ENCODE results near the gene SEC11A.

Gene SEC11A

DNA sequence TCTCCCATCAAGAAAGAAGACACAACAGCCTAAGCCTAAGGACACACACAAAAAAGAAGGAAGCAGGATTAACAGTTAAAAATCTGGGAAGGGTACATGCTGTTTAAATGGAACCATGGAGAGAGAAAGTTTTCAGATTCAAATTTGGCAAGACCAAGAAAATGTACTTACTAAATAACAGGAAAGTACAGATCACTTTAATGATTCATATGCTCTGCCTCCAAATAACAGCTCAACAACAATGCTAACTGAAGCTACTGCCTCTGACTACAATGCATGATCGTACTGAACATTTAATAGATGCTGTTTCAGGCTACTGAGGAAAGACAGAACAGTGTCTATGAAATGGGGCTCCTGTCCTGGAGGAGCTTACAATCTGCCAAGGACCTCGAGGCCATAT, 49.6 kb downstream of the SEC11A start:
- TF ChIP-seq TAF1 (IDR thresholded peaks at IDR 0.05; ENCODE audit: borderline replicate concordance, low read depth, low read length): no peak
- no peak for TF ChIP-seq POLR2A (IDR thresholded peaks at IDR 0.05; ENCODE audit: low read depth, low read length)
- TF ChIP-seq POLR2AphosphoS5 (IDR thresholded peaks at IDR 0.05; ENCODE audit: low read depth, low read length): no peak
- FAIRE-seq (no peak), DNase-seq (ENCODE audit: insufficient read length) (no peak)

DNA sequence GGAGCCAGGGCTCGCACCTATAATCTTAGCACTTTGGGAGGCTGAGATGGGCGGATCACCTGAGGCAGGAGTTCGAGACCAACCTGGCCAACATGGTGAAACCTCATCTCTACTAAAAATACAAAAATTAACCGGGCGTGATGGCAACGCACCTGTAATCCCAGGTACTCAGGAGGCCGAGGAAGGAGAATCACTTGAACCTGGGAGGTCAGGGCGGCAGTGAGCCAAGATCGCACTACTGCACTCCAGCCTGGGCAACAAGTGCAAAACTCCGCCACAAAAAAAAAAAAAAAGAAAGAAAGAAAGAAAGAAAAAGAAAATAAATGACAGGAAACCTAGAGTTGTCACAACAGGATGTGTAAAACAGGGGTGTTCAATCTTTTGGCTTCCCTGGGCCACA, 54.9 kb downstream of the SEC11A start:
- TF ChIP-seq POLR2A (IDR thresholded peaks at IDR 0.05; ENCODE audit: low read depth, low read length) (no peak), TAF1 (IDR thresholded peaks at IDR 0.05; ENCODE audit: borderline replicate concordance, low read depth, low read length) (no peak), POLR2AphosphoS5 (IDR thresholded peaks at IDR 0.05; ENCODE audit: low read depth, low read length) (no peak)
- FAIRE-seq (no peak), DNase-seq (ENCODE audit: insufficient read length) (no peak)

DNA sequence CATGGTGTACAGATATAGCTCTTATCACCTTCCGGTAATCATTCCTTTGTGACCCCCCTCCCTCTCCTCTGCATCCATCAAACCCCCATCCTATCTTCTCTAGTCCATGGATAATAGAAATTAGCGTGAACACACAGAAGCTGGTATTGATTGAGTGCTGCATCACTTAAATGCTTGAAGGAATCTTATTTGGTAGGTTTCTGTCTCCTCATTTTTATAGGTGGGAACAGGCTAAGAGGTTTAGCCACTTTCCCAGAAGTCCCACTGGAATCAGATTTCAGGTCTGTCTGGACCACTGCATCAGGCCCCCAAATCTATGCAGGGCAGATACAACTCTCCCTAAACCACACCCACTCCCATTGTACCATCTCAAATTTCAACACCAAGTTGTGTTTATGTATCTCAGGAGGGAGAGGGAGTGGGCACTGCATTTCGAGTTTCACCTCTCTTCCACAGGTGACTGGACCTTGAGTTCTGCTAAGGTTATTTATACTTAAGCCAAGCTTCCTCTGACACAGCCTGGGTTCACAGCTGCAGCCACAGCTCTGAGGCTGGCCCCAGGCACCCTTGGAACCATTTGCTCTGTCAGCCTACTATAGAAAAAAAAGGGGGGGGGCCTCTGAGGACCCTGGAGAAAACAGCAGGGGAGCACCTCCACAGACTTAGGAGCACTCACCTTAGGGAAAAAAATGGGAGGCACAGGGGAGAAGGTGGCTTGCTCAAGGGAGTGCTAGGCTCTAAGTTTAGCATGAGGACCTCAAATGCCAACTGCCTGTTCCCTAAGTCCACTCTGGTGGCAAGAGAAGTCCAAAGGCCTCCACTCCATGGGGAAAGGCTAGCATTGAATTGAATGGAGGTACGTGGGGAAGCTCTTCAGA, 55.8 kb downstream of the SEC11A start:
- no peak for FAIRE-seq
- TF ChIP-seq POLR2A (IDR thresholded peaks at IDR 0.05; ENCODE audit: low read depth, low read length) (no peak), TAF1 (IDR thresholded peaks at IDR 0.05; ENCODE audit: borderline replicate concordance, low read depth, low read length) (no peak), POLR2AphosphoS5 (IDR thresholded peaks at IDR 0.05; ENCODE audit: low read depth, low read length) (no peak)
- no peak for DNase-seq (ENCODE audit: insufficient read length)

DNA sequence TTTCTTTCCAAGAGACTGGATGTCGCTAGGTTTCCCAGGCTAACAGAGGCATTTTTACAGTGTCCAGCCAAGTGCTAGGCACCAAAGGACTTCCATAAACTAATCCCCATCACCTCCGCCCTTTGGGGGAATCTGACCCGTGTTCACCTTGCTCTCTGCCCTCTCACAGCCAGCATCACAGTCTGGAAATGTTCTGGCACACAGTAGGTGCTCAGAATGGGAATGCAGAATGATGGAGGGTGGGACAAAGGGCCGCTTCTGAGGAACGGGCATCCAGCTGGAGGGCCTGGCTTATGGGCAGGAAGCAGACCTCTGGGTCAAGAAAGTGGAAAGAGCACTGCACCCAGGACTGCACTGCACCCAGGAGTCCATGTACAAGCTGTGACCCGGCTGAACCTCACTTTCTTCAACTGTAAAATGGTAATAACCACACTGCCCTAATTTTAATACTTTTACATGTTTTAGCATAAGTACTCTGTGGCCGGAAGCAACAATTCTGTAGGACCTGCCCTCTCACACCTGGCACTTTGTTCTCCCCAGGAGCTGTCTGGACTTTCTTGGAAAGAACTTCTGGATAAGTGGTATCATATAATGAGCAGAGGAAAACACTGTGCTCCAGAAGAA, 57.0 kb downstream of the SEC11A start:
- TF ChIP-seq POLR2A (IDR thresholded peaks at IDR 0.05; ENCODE audit: low read depth, low read length): no peak
- no peak for TF ChIP-seq POLR2AphosphoS5 (IDR thresholded peaks at IDR 0.05; ENCODE audit: low read depth, low read length)
- TF ChIP-seq TAF1 (IDR thresholded peaks at IDR 0.05; ENCODE audit: borderline replicate concordance, low read depth, low read length): no peak
- FAIRE-seq (peak; percentile 51), DNase-seq (ENCODE audit: insufficient read length) (no peak)

DNA sequence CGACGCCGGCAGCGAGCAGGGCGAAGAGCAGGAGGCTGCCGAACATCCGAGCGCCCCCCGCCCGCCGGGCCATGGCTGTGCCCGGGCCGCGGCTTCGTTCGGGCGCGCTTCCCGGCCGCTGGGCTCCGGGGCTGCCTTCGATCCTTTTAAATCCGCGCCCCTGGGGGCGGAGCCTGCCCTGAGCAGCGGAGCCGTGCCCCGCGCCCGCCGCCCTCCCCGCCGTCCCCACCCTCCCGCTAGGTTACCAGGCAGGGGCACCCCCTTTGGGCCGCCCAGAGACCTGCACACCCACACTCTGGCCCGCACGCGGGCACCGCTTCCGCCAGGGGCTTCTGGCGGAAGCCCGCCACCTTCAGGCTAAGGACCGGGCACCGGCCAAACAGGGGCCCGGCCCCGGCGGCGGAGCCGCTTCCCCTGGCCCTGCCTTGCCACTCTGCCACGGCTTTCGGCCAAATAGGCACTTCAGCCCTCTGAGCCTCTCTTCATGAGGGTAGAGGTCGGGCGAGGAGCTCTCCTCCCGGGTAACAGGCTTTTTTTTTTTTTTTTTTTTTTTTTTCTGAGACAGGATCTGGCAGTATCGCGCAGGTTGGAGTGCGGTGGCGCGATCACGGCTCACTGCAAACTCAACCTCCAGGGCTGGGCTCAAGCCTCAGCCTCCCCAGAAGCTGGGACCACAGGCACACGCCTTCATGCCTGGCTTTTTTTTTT, 57.7 kb downstream of the SEC11A start, which contains the start of gene NMB:
Gene NMB (minus strand): TSS at position 120 of the 708 bp plus-strand sequence. CDS start 47 bp downstream, at position 73.
- peak; percentile 61 for FAIRE-seq
- TF ChIP-seq POLR2AphosphoS5 (IDR thresholded peaks at IDR 0.05; ENCODE audit: low read depth, low read length) (0 out of 2 replicates have a peak, but pooled peaks have one; percentile 18), TAF1 (IDR thresholded peaks at IDR 0.05; ENCODE audit: borderline replicate concordance, low read depth, low read length) (no peak), POLR2A (IDR thresholded peaks at IDR 0.05; ENCODE audit: low read depth, low read length) (peak; percentile 67)
- DNase-seq (ENCODE audit: insufficient read length): peak; percentile 84

DNA sequence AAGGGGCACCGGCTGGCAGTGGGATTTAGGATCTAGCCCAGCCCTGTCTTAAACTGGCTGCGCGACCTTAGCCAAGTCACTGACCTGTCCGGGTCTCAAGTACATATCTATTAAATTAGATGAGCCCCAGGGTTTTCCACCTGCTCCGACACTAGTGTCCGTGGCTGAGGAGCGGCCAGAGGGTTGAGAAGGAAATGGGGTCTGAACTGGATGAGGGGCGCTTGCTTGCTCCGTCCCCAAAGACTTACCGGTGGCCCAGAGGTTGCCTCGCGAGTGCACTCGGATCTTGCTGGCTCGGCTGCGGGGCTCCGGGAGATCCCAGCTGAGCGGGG, 58.2 kb downstream of the SEC11A start:
- FAIRE-seq (peak; percentile 69), DNase-seq (ENCODE audit: insufficient read length) (no peak)

DNA sequence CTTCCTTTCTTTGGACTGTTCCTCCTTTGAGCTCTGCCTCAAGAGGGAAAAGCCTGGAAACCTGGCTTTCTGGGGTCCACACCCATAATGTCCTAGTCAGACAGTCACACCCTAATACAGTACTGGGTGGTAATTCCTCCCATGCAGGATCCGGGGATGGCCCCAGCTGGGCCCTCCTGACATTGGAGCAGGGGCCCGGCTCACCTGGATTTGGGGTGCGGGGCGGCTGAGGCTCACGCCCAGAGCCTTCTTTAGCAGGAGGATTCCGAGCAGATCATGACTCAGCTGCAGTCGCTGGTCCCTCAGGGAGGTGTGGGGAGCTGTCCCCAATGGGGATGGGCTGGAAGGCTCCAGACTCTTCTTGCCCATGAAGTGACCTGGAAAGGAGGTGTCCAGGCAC, 59.0 kb downstream of the SEC11A start:
- DNase-seq (ENCODE audit: insufficient read length) (no peak), FAIRE-seq (no peak)
- TF ChIP-seq TAF1 (IDR thresholded peaks at IDR 0.05; ENCODE audit: borderline replicate concordance, low read depth, low read length) (no peak), POLR2AphosphoS5 (IDR thresholded peaks at IDR 0.05; ENCODE audit: low read depth, low read length) (no peak), POLR2A (IDR thresholded peaks at IDR 0.05; ENCODE audit: low read depth, low read length) (no peak)

More for the DNA sequence above, 58.2 kb downstream of the SEC11A start:
- no peak for TF ChIP-seq POLR2AphosphoS5 (IDR thresholded peaks at IDR 0.05; ENCODE audit: low read depth, low read length)
- no peak for TF ChIP-seq TAF1 (IDR thresholded peaks at IDR 0.05; ENCODE audit: borderline replicate concordance, low read depth, low read length)
- no peak for TF ChIP-seq POLR2A (IDR thresholded peaks at IDR 0.05; ENCODE audit: low read depth, low read length)

DNA sequence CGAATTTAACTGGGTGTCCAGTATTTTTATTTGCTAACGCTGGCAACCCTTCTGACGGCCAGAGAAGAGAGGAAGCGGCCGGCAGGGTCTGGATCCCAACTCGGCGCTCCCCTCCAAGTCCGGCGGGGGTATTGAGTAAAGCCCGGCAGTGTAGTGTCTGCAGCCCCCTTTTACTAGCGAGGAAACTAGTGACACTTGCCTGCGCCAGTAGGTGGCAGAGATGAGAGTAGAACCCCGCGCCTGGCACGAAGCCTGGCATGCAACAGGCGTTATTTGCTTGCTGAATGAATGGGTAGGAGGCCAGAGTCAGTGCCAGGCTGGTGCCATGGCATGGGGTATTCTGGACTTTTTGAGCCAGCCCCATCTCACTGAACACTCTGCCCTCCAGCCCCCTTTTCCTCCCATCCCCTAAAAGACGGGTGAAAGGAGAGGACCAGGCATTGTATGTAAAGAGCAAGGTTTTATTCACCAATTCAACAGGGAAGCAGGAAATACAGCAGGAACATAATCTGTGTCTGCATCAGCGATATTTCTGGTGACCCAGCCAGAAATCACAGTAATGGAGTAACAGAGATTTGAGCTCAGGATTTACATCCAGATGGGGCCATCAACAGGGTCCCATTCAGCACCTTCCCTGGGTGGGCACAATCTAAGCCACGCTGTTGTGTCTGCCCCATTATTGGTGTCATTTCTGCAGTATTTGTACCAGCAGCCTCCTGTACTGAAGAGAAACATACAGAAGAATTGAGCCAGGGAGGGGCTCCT, 61.1 kb downstream of the SEC11A start:
- FAIRE-seq: no peak
- DNase-seq (ENCODE audit: insufficient read length): no peak
- no peak for TF ChIP-seq TAF1 (IDR thresholded peaks at IDR 0.05; ENCODE audit: borderline replicate concordance, low read depth, low read length)
- TF ChIP-seq POLR2AphosphoS5 (IDR thresholded peaks at IDR 0.05; ENCODE audit: low read depth, low read length): no peak
- TF ChIP-seq POLR2A (IDR thresholded peaks at IDR 0.05; ENCODE audit: low read depth, low read length): no peak

DNA sequence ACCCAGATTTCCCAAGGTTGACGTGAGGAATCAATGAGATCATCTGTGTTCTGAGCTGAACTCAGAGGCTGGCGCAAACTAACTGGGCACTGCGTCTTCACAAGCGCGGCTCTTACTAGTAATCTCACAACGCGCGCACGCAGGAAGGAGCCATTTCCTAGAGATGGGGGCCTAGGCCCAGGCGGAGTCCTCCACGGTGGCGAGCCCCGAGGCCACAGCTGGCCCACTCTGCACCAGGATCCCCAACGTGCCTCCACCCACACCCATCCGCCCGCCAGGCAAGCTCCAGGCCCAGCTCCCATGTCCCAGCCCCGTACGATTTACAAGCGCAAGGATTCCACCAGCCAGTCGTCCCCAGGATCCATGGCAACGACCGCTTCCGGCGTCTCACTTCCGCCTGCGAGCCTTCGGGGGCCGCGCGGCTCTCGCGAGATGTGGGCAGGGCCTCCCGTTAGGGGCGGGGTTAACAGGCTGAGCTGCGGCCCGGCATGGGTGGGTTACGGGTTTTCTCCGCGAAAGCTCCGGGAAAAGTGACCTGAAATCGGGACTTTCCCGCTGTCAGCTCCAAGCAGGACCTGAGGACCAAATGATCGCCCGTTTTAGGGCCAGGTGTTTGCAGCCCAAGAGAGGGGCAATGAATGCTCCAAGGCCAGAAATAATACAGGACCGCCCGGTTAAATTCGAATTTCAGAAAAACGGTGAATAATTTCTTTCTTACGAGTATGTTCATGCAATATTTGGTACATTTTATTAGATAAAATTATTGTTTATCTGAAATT, 61.8 kb downstream of the SEC11A start, which contains the start of gene WDR73:
Gene WDR73 (minus strand): TSS at position 374 of the 779 bp plus-strand sequence. CDS start 9 bp downstream, at position 365.
- FAIRE-seq (peak; percentile 93), DNase-seq (ENCODE audit: insufficient read length) (peak; percentile 86)
- TF ChIP-seq TAF1 (IDR thresholded peaks at IDR 0.05; ENCODE audit: borderline replicate concordance, low read depth, low read length): no peak
- peak; percentile 64; the same call in 1 of the 2 replicates for TF ChIP-seq POLR2A (IDR thresholded peaks at IDR 0.05; ENCODE audit: low read depth, low read length)
- TF ChIP-seq POLR2AphosphoS5 (IDR thresholded peaks at IDR 0.05; ENCODE audit: low read depth, low read length): peak; percentile 74

DNA sequence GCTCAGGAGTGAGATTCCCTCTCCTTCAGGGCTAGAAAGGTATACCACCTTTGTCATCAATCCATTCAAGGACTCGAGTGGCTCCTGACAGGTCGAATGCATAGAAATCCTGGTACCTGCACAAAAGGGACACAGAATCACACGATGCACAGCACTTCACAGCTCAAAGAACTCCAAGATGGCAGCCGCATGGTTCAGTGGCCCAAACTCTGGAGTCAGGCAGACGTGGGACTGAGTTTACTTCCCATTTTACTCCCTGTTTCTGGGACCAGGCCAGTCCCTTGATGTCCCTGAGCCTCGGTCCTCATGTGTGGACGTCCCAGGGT, 62.4 kb downstream of the SEC11A start:
- TF ChIP-seq TAF1 (IDR thresholded peaks at IDR 0.05; ENCODE audit: borderline replicate concordance, low read depth, low read length): no peak
- no peak for TF ChIP-seq POLR2A (IDR thresholded peaks at IDR 0.05; ENCODE audit: low read depth, low read length)
- TF ChIP-seq POLR2AphosphoS5 (IDR thresholded peaks at IDR 0.05; ENCODE audit: low read depth, low read length): no peak
- DNase-seq (ENCODE audit: insufficient read length): no peak
- FAIRE-seq: no peak
